Ectodermal cell (in vitro differentiated cells): ENCODE data around the gene CFP.

Source experiments
- H3K27ac ChIP-seq: 2 replicates; pipeline ENCODE4 v1.7.0; 2013; ENCODE audit warnings: mild to moderate bottlenecking, low read depth, low read length; ENCODE audit not compliant: insufficient read depth, poor library complexity, severe bottlenecking
- H3K27me3 ChIP-seq: 2 replicates; pipeline ENCODE4 v1.7.0; 2013; ENCODE audit warnings: mild to moderate bottlenecking, low read length; ENCODE audit not compliant: insufficient read depth, control insufficient read depth, poor library complexity, severe bottlenecking
- H3K36me3 ChIP-seq: one replicate; pipeline ENCODE4 v1.7.0; 2013; ENCODE audit warnings: low read length; ENCODE audit not compliant: control insufficient read depth, insufficient read depth
- H3K4me1 ChIP-seq: one replicate; pipeline ENCODE4 v1.7.0; 2013; ENCODE audit warnings: low read length; ENCODE audit not compliant: control insufficient read depth, insufficient read depth
- H3K4me3 ChIP-seq: 2 replicates; pipeline ENCODE4 v1.7.0; 2013; ENCODE audit warnings: low read depth, low read length, control low read depth; ENCODE audit not compliant: insufficient read depth
- H3K9me3 ChIP-seq: 2 replicates; pipeline ENCODE4 v1.7.0; 2013; ENCODE audit warnings: mild to moderate bottlenecking, low read length, moderate library complexity; ENCODE audit not compliant: control insufficient read depth
- WGBS, 2 experiments: methylation state at CpG; one replicate each; pipeline ENCODE4 v1.1.7; 2013; ENCODE audit warnings: missing lambda C conversion rate in 2 of 2; 5-methylcytosine and 5-hydroxymethylcytosine counted together

Gene CFP

DNA sequence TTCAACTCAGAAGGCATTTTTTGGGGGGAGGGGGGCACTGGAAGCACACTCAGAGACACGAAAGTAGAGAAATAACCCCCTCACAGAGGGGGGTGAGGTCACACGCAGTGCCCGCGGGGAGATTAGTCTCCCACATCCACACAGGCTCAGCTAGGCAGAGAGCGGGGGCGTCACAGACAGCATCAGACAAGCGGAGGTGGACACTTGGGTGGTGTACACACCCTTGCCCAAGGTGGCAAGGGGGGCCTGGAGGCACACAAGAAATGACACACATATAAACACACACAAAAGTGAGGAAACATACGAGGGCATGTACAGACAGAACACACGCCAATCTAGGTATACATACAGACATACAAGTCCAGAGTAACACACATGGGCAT, 9.4 kb downstream of the CFP start:
- peaks cover 17% of the 10 kb centered on the region for H3K27me3 ChIP-seq
- H3K9me3 ChIP-seq = no peaks in the 10 kb centered on the region
- H3K36me3 ChIP-seq = no peaks in the 10 kb centered on the region
- no peaks in the 10 kb centered on the region for H3K4me1 ChIP-seq
- H3K4me3 ChIP-seq = no peak overlapping the region
- H3K27ac ChIP-seq = no peak overlapping the region
- WGBS, 2 experiments = 55 to 58% methylated on average over 9 of the region's 9 CpGs

- 1 to 2% methylated on average over 81 to 88 of the region's 88 CpGs for WGBS, 2 experiments
- Histone ChIP-seq H3K9me3 (no peaks in the 10 kb centered on the region), H3K27ac (no peak within 1 kb of the TSS), H3K36me3 (no peaks in the 10 kb centered on the region), H3K4me1 (no peaks in the 10 kb centered on the region), H3K27me3 (peaks cover 17% of the 10 kb centered on the region), H3K4me3 (peak within 1 kb of the TSS; percentile 32)
Measured at GRCh38 chrX:47619486-47620302, 10.0 kb downstream of the CFP start, which contains the start of gene SYN1. SYN1 (minus strand) TSS chrX:47619857; CDS start chrX:47619728, 129 bp downstream.

GRCh38 chrX:47618923-47619485, 10.7 kb downstream of the CFP start:
- Histone ChIP-seq H3K36me3 (no peaks in the 10 kb centered on the region), H3K9me3 (no peaks in the 10 kb centered on the region), H3K27me3 (peaks cover 17% of the 10 kb centered on the region), H3K4me3 (peak overlapping the region; percentile 32), H3K4me1 (no peaks in the 10 kb centered on the region), H3K27ac (no peak overlapping the region)
- WGBS, 2 experiments = 48% methylated on average over 32 of the region's 32 CpGs

- Histone ChIP-seq H3K4me1 (no peaks in the 10 kb centered on the region), H3K27me3 (peaks cover 11% of the 10 kb centered on the region), H3K27ac (no peak overlapping the region), H3K9me3 (no peaks in the 10 kb centered on the region), H3K36me3 (no peaks in the 10 kb centered on the region), H3K4me3 (no peak overlapping the region)
- 61 to 71% methylated on average over 4 to 5 of the region's 5 CpGs for WGBS, 2 experiments
Measured at GRCh38 chrX:47614618-47615017, 15.1 kb downstream of the CFP start.

GRCh38 chrX:47613082-47613481, 16.6 kb downstream of the CFP start:
- no peaks in the 10 kb centered on the region for H3K27me3 ChIP-seq
- WGBS, 2 experiments = 95% methylated on average over 8 of the region's 8 CpGs
- H3K4me3 ChIP-seq = no peak overlapping the region
- no peak overlapping the region for H3K27ac ChIP-seq
- H3K36me3 ChIP-seq = no peaks in the 10 kb centered on the region
- H3K9me3 ChIP-seq = no peaks in the 10 kb centered on the region
- peaks cover 6% of the 10 kb centered on the region for H3K4me1 ChIP-seq

GRCh38 chrX:47612418-47612817, 17.3 kb downstream of the CFP start:
- Histone ChIP-seq H3K27ac (no peak overlapping the region), H3K4me3 (no peak overlapping the region), H3K27me3 (no peaks in the 10 kb centered on the region), H3K36me3 (no peaks in the 10 kb centered on the region), H3K9me3 (no peaks in the 10 kb centered on the region), H3K4me1 (peaks cover 6% of the 10 kb centered on the region)

DNA sequence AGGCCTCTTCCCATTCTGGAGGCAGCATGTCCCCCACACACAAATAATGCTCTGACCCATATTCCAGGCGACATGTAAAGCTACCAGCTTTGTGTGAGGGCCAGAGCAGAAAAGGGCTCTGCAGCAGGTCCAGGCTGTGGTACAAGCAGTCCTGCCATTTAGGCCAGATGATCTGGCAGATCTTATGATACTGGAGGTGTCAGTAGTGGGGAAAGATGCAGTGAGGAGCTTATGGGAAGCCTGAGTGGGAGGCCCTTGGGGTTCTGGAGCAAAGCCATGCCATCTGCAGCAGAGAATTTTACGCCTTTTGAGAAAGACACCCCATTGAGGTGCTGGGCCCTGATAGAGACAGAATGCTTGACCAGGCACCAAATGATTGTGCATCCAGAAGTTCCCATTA, 17.8 kb downstream of the CFP start:
- Histone ChIP-seq H3K4me1 (peaks cover 6% of the 10 kb centered on the region), H3K27ac (no peak overlapping the region), H3K9me3 (no peaks in the 10 kb centered on the region), H3K36me3 (no peaks in the 10 kb centered on the region), H3K4me3 (no peak overlapping the region), H3K27me3 (no peaks in the 10 kb centered on the region)
- 92 to 94% methylated on average over 2 of the region's 2 CpGs for WGBS, 2 experiments

DNA sequence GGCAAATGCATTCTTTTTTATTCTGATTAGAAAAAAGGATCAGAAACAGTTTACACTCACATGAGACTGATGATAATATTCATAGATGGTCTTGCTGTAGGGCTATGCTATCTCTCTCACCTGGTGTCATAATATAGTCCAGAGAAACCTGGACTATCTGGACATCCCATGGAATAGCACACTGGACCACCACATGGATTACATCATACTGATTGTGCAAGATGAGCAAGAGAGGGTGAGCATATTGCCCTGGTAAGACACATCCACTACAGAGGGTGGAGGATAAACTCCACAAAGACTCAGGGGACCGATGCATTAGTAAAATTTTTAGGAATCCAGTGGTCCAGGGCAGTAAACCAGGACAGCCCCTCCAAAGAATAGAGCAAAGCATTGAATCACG, 18.2 kb downstream of the CFP start:
- no peak overlapping the region for H3K27ac ChIP-seq
- no peaks in the 10 kb centered on the region for H3K36me3 ChIP-seq
- peaks cover 6% of the 10 kb centered on the region for H3K4me1 ChIP-seq
- no peak overlapping the region for H3K4me3 ChIP-seq
- WGBS, 2 experiments = 90 to 94% methylated on average over 2 of the region's 2 CpGs
- H3K9me3 ChIP-seq = no peaks in the 10 kb centered on the region
- no peaks in the 10 kb centered on the region for H3K27me3 ChIP-seq

GRCh38 chrX:47610511-47610910, 19.2 kb downstream of the CFP start:
- 92 to 93% methylated on average over 4 of the region's 4 CpGs for WGBS, 2 experiments
- H3K27me3 ChIP-seq = no peaks in the 10 kb centered on the region
- no peaks in the 10 kb centered on the region for H3K9me3 ChIP-seq
- H3K4me1 ChIP-seq = peaks cover 6% of the 10 kb centered on the region
- no peak overlapping the region for H3K27ac ChIP-seq
- no peaks in the 10 kb centered on the region for H3K36me3 ChIP-seq
- H3K4me3 ChIP-seq = no peak overlapping the region

- no peak overlapping the region for H3K4me3 ChIP-seq
- whole genome bisulfite sequencing, 2 experiments = 34 to 41% methylated on average over 9 of the region's 9 CpGs
- no peaks in the 10 kb centered on the region for H3K27me3 ChIP-seq
- no peak overlapping the region for H3K27ac ChIP-seq
- no peaks in the 10 kb centered on the region for H3K9me3 ChIP-seq
- H3K36me3 ChIP-seq = no peaks in the 10 kb centered on the region
- H3K4me1 ChIP-seq = peaks cover 6% of the 10 kb centered on the region
Measured at GRCh38 chrX:47608130-47608810, 21.5 kb downstream of the CFP start.
